Spinal cord (tissue), 10 donors: ENCODE measurements around the gene HS3ST6. TPM values are rescaled to one million over a fixed set of nuclear protein-coding genes. Genes with fewer than 3 reads are reported as not detected.
"Not testable (repeated sequence)": the region's sequence is repeated elsewhere in the genome, so short reads cannot be mapped to it uniquely, and the experiment has no call there.

ENCODE experiments used
- DNase-seq, 6 donors: peaks; one replicate each; pipeline versions ENCODE4 v3.0.0 to v3.0.0-alpha.2; 2013 to 2015; ENCODE audit warnings: low spot score in 6 of 6, low read depth in 4 of 6
- H3K27ac ChIP-seq: one replicate; pipeline ENCODE4 v1.5.1; 2013; ENCODE audit warnings: low read depth, low read length, control low read depth
- H3K27me3 ChIP-seq: one replicate; pipeline ENCODE4 v1.6.1; 2013; ENCODE audit warnings: low read length; ENCODE audit not compliant: control insufficient read depth, insufficient read depth
- H3K36me3 ChIP-seq: one replicate; pipeline ENCODE4 v1.6.1; 2013; ENCODE audit warnings: low read length; ENCODE audit not compliant: control insufficient read depth, insufficient read depth
- H3K4me1 ChIP-seq: one replicate; pipeline ENCODE4 v1.6.1; 2013; ENCODE audit warnings: low read length; ENCODE audit not compliant: control insufficient read depth, insufficient read depth
- H3K4me3 ChIP-seq: one replicate; pipeline ENCODE4 v1.5.1; 2013; ENCODE audit warnings: low read depth, low read length, control low read depth
- H3K9me3 ChIP-seq: one replicate; pipeline ENCODE4 v1.6.1; 2013; ENCODE audit warnings: low read length; ENCODE audit not compliant: control insufficient read depth, insufficient read depth
- WGBS: methylation state at CpG from one replicate; pipeline ENCODE4 v1.1.5; 2013; ENCODE audit warnings: missing lambda C conversion rate; ENCODE audit not compliant: insufficient coverage; 5-methylcytosine and 5-hydroxymethylcytosine counted together
- polyA plus RNA-seq, 2 donors: library from polyadenylated mRNA; unstranded; fragments of 120-200 nt; gene quantifications; one replicate each; pipeline ENCODE4 v1.2.1, GENCODE V29; 2013; ENCODE audit not compliant: insufficient read length in 2 of 2
- total RNA-seq, 2 donors: library from RNA; depleted of rRNA in 1 of 2; stranded (reverse); fragments of 120-200 nt in 1 of 2; fragments of >200 nt in 1 of 2; gene quantifications; one replicate each; pipeline versions ENCODE4 v1.2.3 to v1.2.4, GENCODE V29; 2013 to 2014
- donor health status: healthy.

HS3ST6 gene
- total and polyA plus RNA-seq, 4 donors = not detected

DNA sequence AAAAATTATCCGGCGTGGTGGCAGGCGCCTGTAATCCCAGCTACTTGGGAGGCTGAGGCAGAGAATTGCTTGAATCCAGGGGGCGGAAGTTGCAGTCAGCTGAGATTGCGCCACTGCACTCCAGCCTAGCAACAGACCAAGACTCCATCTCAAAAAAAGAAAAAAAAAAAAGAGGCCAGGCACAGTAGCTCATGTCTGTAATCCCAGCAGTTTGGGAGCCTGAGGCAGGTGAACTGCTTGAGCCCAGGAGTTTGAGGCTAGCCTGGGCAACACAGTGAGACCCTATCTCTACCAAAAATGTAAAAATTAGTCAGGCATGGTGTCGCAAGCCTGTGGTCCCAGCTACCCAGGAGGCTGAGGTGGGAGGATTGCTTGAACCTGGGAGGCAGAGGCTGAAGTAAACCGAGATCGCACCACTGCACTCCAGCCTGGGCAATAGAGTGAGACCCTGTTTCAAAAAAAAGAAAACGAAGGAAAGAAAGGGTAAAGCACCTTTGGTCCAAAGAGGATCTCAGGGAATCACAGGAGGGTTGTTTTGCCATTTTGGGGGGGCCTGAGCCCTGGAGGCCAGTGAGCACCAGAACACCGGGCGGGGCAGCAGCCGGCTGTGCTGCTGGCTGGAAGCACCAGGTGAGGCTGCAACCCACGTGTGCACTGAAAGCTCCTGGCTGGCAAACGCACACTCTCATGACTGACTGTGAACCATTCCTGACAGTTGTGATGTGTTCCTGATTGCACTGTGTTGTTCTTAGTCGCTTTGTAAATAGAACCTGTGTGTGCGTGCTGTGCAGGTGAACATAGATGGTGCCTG is 18.4 kb downstream of the HS3ST6 start:
- peaks cover 10% of the 10 kb centered on the region for H3K4me1 ChIP-seq
- WGBS = 88% methylated on average over 14 of the region's 16 CpGs
- H3K4me3 ChIP-seq = no peak overlapping the region
- H3K27me3 ChIP-seq = peaks cover 4% of the 10 kb centered on the region
- no peaks in the 10 kb centered on the region for H3K9me3 ChIP-seq
- H3K36me3 ChIP-seq = no peaks in the 10 kb centered on the region
- no peak for DNase-seq
- H3K27ac ChIP-seq = no peak overlapping the region

DNA sequence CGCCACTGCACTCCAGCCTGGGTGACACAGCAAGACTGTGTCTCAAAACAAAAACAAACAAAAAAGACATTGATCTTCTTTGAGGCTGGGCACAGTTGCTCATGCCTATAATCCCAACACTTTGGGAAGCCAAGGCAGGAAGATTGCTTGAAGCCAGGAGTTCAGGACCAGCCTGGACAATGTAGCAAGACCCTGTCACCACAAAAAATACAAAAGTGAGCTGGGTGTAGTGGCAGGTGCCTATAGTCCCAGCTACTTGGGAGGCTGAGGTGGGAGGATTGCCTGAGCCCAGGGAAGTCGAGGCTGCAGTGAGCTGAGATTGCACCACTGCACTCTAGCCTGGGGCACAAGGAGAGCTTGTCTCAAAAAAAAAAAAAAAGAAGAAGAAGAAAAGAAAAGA is 20.5 kb downstream of the HS3ST6 start:
- WGBS = 79% methylated on average over 2 of the region's 2 CpGs

DNA sequence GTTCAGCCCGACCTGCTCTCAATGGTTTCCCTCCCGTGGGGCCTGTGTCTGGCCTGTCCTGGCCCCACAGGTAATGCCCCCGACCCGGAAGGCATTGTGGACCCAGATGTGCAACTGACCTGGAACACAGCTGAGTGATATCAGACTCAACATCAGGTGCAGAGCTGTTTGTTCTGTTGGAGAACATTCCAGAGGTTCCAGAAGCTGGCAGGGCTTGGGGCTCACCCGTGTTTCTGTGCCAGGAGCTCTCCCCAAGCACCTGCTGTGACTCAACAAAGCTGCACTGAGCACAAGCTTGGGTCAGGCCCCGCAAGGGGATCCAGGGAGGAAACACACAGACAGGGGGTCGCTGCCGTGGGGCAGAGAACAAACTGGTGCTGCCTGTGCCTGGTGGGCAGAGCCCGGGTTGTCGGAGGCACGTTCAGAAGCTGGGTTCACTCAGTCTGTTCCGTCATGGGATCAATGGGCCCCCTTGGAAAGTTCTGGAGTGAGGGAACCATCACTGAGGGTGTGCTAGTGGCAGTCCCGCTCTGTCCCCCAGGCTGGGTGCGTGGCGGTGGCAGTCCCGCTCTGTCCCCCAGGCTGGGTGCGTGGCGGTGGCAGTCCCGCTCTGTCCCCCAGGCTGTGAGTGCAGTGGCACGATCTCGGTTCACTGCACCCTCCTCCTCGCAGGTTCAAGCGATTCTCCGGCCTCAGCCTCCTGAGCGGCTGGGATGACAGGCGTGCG is 22.1 kb downstream of the HS3ST6 start:
- no peak overlapping the region for H3K27ac ChIP-seq
- peaks cover 3% of the 10 kb centered on the region for H3K27me3 ChIP-seq
- whole genome bisulfite sequencing = 80% methylated on average over 25 of the region's 27 CpGs
- H3K4me3 ChIP-seq = no peak overlapping the region
- no peak for DNase-seq
- no peaks in the 10 kb centered on the region for H3K36me3 ChIP-seq
- H3K9me3 ChIP-seq = no peaks in the 10 kb centered on the region
- H3K4me1 ChIP-seq = no peaks in the 10 kb centered on the region

More for the DNA sequence above, 20.5 kb downstream of the HS3ST6 start:
- not testable (repeated sequence) for H3K27ac ChIP-seq, H3K27me3 ChIP-seq, H3K36me3 ChIP-seq, H3K4me1 ChIP-seq, H3K4me3 ChIP-seq, DNase-seq, H3K9me3 ChIP-seq

DNA sequence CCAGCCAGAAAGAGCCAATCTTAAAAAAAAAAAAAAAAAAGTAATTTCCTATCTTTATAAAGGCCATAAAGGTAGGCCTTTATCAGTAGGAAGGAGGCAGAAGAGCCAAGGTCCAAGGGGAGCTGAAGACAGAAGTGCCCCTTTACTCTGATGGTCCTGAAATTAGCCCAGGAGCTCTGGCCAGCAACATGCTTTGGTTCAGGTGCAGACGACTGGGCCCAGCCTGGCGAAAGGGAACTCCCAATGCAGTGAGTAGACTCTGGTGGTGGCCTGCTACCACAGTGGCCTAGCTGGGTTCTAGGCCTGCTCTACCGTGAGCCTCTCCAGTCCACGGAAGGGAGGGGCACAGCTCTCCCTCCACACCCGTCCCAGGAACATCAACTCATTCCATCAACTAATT is 23.1 kb downstream of the HS3ST6 start:
- WGBS = 92% methylated on average over 3 of the region's 5 CpGs
- no peak for DNase-seq
- Histone ChIP-seq H3K27me3 (peaks cover 9% of the 10 kb centered on the region), H3K27ac (no peak overlapping the region), H3K9me3 (no peaks in the 10 kb centered on the region), H3K36me3 (no peaks in the 10 kb centered on the region), H3K4me3 (no peak overlapping the region), H3K4me1 (no peaks in the 10 kb centered on the region)

- Histone ChIP-seq H3K27me3 (peaks cover 9% of the 10 kb centered on the region), H3K27ac (no peak overlapping the region), H3K36me3 (no peaks in the 10 kb centered on the region), H3K9me3 (no peaks in the 10 kb centered on the region), H3K4me1 (no peaks in the 10 kb centered on the region), H3K4me3 (no peak overlapping the region)
- DNase-seq = no peak
- 70% methylated on average over 2 of the region's 4 CpGs for WGBS
These were observed 27.5 kb downstream of the HS3ST6 start for GRCh38 chr16:1890708-1891050.

- Histone ChIP-seq H3K9me3 (no peaks in the 10 kb centered on the region), H3K4me3 (no peak overlapping the region), H3K4me1 (no peaks in the 10 kb centered on the region), H3K36me3 (no peaks in the 10 kb centered on the region), H3K27me3 (peaks cover 11% of the 10 kb centered on the region), H3K27ac (no peak overlapping the region)
- no peak for DNase-seq
- whole genome bisulfite sequencing = 78% methylated on average over 7 of the region's 16 CpGs
These were observed 28.0 kb downstream of the HS3ST6 start for GRCh38 chr16:1890024-1890707.

DNA sequence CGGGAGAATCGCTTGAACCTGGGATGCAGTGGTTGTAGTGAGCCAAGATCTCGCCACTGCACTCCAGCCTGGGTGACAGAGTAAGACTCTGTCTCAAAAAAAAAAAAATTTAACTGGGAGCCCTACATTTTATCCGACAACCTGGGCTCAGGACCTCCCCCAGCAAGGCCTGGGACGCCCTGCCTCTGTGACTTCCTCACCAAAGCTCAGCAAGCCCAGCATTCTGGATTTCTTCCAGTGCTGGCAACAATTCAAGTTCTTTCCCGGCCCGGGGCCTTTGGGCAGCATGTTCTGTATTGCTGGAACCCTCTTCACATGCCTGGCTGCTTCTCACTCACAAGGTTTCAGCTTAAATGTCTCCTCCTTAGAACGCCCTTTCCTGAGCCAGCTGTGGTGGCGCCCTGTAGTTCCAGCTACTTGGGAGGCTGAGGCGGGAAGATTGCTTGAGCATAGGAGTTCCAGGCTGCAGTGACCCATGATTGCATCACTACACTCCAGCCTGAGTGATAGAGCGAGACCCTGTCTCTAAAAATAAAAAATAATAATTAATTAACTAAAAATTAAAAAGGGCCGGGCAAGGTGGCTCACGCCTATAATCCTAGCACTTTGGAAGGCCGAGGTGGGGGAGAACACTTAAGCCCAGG is 30.4 kb downstream of the HS3ST6 start:
- Histone ChIP-seq H3K4me3 (no peak overlapping the region), H3K9me3 (no peaks in the 10 kb centered on the region), H3K36me3 (no peaks in the 10 kb centered on the region), H3K4me1 (no peaks in the 10 kb centered on the region), H3K27ac (no peak overlapping the region), H3K27me3 (peaks cover 12% of the 10 kb centered on the region)
- peak in 1 of 6 donors; percentile 15 for DNase-seq
- 67% methylated on average over 7 of the region's 14 CpGs for WGBS

DNA sequence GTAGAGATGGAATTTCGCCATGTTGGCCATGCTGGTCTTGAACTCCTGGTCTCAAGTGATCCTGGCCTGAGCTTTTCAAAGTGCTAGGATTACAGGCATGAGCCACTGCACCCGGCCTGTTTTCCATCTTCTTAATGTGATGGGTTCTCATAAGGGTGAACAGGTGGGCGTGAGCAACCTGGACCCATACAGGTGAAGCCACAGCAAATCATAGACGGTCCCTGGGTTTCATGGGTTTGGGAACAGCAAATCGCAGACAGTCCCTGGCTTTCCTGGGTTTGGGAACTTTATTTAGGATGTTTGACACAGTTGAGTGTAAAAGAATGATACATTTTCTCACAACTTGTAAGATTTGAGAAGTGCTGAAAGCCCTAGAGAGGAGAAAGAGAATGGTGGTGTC is 33.3 kb downstream of the HS3ST6 start:
- no peaks in the 10 kb centered on the region for H3K4me1 ChIP-seq
- H3K9me3 ChIP-seq = no peaks in the 10 kb centered on the region
- H3K27ac ChIP-seq = no peak overlapping the region
- no peak overlapping the region for H3K4me3 ChIP-seq
- peaks cover 4% of the 10 kb centered on the region for H3K27me3 ChIP-seq
- no peaks in the 10 kb centered on the region for H3K36me3 ChIP-seq
- 75% methylated on average over 5 of the region's 5 CpGs for WGBS
- no peak for DNase-seq

DNA sequence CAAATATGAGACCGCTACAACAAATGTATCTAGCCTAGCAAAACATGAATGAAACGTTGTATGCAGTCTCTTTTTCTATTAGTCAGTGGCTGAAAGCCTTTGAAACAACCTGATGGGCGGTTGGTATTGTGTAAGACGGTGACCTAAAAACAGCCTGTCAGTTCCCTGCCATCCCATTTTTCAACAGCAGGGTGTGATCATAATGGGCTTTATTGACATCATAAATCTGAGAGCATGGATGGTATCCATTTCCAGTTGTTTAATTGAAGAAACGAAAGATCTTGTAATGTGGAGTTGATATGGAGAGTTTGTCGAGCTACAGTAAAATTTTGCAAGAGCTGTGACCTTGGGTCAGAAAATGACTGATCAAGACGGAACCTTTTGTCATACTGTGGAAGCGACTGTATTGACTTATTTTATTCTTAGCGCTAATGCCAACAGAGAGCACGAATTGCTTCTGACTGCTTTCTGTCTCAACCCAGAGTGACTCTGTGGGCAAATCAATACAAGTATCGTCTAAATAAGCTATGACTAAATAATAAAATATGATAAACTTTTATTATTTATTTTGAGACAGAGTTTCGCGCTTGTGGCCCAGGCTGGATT is 34.0 kb downstream of the HS3ST6 start:
- WGBS = 65% methylated on average over 5 of the region's 13 CpGs
- Histone ChIP-seq H3K4me1 (no peaks in the 10 kb centered on the region), H3K9me3 (no peaks in the 10 kb centered on the region), H3K4me3 (no peak overlapping the region), H3K27me3 (peaks cover 7% of the 10 kb centered on the region), H3K27ac (no peak overlapping the region), H3K36me3 (no peaks in the 10 kb centered on the region)
- no peak for DNase-seq
